ENCODE data around the gene LRRFIP1. TPM values are rescaled to one million over a fixed set of nuclear protein-coding genes. Genes with fewer than 3 reads are reported as not detected.

Gene LRRFIP1
- total RNA-seq, 1 donor from 2014 or later, result 33.6 TPM

DNA sequence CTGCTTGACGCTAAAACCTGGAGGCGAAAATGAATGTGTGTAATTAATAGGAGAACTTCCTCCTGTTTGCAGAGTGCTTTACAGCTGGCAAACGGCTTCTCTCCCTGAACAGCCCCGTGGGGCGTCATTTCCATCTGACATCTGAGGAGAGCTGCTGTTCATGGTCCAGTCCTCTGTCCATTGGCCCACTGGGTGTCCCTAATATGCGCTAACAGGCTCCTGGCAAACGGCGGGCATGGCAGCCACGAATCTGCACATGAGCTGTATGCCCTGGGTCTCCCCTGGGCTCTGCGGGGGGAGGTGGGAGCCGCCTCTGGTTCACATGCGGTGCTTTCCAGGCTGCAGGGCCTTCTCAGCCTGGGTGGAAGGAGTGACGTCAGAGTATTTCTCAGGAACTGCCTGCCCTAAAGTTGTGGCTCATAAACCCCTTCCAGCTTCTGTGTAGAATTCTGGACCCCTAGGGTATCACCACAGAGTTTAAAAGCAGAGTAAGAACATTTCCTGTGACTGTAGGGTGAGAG, 73.2 kb downstream of the LRRFIP1 start:
- ATAC-seq (no peak), DNase-seq (ENCODE audit: low spot score) (peak; percentile 42)

DNA sequence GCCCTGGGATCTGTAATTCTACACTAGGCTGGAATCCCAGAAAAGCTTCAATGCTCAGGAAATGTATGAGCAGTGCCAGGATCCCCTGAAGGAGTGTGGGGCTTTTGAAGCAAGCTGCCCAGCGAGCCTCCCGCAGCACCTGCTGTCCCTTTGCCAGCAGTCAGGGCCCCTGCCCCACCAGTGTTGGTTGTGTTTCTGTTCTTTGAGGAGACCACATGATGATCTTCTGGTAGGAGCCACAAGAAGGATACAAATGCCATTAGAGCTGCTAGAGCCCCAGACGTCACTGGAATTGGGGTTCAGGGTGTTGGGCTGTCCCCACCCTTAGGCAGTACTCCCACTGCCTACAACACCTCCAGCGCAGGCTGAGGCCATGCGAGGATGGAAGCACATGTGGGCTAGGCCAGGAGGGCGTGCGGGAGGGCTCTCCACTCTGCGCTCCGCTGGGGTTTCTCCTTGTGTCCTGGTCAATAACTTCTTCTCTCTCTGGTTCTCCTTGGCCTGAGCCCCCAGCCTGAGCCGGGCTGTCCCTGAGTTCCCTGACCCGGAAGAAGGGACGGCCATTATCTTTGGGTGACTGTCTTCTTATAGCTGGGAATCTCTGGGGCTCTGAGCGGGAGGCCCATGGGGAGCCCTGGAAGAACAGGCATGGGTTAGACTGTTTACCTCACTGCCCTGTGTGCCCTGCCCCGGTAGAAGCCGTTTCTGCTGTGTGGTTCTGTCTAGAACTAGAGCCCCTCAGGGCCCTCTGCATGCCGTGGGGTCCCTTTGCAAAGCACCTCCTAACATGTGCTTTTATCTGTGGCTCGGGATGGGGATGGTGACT, 73.9 kb downstream of the LRRFIP1 start:
- no peak for ATAC-seq
- DNase-seq (ENCODE audit: low spot score), result peak; percentile 32

DNA sequence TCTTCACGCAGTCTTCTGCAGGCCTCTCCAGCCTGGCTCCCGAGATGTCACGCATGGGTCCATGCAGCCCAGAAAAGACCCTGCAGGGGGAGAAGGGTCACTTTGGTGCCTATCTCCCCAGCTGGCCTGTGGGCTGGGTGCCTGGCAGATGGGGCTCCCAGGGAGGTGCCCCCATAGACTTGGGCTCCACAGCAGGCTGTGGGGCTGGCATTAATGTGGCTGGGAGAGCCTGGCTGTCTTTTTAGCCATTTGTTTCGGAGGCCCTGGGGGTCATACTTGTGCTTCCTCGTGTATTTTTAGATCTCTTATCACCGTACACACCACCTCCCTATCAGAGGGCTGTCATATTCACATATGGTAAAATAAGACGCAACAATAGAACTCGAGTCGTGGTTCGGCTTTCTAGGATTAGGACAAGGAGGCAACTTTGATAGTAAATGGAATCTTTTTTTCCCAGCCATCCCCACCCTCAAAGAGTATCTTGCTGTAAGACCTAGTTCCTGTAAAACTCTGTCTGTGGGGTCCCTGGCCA, 74.5 kb downstream of the LRRFIP1 start:
- ATAC-seq, result no peak
- no peak for DNase-seq (ENCODE audit: low spot score)

DNA sequence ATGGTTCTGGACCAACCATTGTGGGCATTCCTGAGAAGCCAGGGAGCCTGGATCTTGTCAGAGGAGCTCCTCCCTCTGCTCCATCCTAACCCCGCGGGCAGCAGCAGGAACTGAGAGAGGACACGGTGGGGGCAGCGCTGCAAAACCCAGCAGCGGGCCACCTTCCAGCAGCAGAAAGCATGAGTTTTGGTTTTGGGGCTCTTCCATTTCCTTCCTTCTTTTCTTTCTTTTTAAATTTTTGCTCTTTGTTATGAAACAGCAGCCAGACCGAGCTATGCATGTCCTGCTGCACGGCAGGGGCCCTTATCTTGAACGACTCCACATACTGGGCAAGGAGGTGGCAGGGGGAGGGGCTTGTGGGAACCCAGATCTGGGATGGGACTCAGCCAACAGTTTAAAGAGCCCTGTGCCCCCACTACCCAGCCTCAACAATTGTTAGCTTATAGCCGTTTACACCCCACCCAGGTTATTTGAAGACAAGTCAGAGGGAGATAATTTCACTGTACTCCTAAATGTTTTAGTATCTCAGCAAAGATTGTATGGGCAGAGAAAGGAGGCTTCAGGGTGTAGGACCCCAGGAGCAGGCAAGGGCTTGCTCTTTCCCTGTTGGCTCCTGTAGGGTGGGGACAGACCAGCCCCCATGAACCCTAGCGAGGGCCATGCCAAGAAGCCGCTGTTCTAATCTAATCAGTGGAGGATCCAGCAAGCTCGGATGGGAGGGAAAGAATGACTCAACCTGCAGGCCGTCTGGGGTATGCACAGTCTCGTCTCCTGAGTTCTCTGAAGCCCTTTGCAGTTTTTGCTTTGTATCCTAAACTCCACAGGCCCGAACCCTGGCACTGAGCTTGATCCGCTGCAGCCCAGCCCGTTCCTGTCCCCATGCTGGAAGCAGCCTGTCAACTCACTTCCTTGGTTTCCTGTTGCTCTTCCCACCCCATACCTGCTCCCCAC, 75.3 kb downstream of the LRRFIP1 start:
- ATAC-seq, result peak; percentile 58
- no peak for DNase-seq (ENCODE audit: low spot score)

DNA sequence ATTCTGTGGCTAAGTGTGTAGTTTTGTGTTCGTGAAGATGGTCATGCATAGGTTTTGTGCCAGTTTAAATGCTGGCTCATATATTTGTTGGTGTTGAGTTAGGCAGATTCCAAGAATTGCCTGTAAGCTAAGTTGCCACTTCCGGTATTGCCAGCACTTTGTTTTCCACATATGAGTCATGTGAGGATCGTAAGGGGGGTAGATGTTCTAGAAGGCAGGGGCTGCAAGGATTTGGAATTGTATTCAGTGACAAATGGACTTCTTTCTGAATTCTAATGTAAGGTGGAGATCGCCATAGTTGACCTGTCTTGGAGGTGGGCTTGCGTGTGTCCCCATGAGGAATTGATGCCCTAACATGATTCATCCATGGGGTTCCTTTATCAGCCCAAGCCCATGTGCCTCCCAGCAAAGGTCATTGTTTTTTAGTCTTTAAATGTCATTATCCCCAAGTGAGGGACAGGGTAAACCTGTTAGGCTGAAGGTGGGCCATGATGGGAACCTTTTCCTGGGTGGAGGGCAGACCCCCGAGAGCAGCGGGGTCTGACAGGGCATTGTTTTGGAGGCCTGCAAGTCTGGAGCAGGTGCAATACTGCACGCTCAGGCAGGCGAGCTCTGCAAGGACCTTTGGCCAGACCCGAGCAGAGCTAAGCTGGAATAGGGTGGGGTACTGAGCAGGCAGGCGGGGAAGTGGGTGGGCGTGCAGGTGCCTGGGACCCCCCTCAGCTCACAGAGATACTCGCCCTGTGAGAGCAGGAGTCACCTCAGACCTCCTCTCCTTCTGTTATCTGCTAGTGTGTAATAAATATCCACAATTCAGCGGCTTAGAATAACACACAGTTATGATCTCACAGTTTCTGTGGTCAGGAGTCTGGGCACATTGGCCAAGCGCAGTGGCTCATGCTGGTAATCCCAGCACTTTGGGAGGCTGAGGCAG, 77.4 kb downstream of the LRRFIP1 start:
- DNase-seq (ENCODE audit: low spot score) (no peak), ATAC-seq (no peak)

DNA sequence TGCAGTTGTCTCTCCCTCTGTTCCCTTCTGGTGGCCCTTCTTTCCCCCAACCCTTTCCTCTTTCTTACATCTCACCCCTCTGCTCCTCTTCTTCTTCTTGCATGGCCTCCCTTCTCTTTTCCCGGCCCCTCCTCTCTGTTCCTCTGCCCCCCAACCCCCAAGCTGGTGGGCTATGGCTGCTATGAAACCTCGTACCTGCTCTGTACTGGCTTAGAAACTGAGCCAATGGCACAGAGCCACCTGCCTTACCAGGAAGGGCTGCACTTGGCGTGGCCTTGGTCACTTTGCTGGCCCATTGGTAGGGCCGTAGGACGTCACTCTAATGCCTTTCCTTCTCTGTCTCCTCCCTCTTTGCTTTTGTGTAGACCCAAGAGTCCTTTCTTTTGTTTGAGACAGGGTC, 78.9 kb downstream of the LRRFIP1 start:
- no peak for DNase-seq (ENCODE audit: low spot score)
- ATAC-seq, result no peak

DNA sequence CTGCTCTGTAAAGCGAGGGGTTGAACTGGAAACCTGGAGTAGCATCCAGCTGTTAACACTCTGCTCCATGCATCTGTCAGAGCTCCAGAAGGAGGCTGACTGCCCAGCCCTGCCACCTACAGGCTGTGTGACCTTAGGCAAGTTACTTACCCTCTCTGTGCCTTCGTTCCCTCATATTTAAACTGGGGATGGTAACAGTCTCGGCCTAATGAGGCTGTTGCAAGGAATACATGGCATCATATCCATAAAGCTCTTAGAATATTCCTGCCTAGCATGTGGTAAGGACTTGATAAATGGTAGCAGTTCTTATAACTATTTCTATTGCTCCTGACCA, 80.6 kb downstream of the LRRFIP1 start:
- ATAC-seq (no peak), DNase-seq (ENCODE audit: low spot score) (no peak)

DNA sequence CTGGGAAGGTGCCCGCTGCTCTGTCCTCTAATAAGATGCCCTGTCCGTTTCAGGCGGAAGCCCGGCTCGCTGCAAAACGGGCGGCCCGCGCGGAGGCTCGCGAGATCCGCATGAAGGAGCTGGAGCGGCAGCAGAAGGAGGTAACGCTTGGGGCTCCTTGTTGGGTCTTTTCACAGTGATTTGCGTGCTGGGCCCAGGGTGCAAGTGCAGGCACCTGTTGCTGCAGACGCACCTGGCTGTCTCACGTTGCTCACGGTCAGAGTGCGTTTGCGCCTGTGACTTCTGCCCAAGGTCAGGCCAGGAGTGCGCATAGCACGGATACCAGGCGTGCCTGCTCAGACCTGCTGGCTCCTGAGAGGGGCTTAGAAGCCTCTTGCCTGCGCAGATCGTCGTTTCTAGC, 81.1 kb downstream of the LRRFIP1 start:
- ATAC-seq (no peak), DNase-seq (ENCODE audit: low spot score) (no peak)

DNA sequence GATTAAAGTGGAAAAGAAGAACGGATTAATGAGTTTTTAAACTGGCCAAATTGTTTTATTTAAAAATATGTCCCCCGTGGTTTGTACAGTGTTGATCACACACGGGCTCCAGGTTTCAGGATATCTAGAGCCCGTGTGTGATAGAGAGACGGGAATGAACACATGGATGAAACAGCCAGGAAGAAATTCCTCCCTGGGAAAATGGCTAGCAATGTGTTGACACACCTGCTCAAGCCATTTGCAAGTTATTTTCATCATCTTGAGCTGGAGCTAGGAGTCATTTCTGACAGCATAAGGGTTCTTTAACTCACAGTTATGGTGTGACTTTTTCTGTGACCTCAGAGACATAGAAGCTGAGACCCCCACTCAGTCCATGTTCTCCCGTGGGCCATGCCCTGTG, 81.6 kb downstream of the LRRFIP1 start:
- DNase-seq (ENCODE audit: low spot score), result no peak
- ATAC-seq, result no peak

DNA sequence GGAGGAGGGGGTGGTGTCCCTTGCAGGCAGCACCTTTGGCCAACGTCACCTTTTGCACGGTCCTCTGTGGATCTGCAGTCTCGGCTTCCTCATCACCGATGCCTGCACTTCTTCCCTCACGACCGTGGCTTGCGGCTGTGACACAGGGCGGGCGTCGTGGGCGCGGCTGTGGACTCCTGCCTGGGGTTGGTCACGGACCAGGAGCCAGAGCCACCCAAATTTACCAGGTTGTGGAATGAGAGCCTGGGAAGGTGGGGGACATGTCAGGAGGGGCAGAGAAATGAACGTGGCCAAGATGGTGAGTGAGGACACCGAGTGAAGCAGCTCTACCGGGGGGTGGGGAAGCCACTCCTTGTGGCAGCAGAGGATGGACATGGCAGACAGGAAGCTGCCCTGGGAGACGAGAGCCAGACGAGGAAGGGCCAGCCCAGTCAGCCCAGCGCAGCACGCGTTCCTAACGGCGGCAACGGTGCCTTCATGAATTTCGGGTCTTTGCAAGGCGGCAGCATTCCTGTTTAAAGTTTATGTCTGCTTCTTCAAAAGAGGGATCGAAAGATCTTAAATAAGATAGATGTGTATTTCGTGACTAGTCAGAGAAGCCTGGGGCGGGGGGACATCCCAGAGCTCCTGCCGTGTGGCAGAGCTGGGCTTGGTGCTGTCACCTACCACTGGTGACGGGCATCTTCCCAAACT, 84.2 kb downstream of the LRRFIP1 start:
- no peak for DNase-seq (ENCODE audit: low spot score)
- no peak for ATAC-seq

DNA sequence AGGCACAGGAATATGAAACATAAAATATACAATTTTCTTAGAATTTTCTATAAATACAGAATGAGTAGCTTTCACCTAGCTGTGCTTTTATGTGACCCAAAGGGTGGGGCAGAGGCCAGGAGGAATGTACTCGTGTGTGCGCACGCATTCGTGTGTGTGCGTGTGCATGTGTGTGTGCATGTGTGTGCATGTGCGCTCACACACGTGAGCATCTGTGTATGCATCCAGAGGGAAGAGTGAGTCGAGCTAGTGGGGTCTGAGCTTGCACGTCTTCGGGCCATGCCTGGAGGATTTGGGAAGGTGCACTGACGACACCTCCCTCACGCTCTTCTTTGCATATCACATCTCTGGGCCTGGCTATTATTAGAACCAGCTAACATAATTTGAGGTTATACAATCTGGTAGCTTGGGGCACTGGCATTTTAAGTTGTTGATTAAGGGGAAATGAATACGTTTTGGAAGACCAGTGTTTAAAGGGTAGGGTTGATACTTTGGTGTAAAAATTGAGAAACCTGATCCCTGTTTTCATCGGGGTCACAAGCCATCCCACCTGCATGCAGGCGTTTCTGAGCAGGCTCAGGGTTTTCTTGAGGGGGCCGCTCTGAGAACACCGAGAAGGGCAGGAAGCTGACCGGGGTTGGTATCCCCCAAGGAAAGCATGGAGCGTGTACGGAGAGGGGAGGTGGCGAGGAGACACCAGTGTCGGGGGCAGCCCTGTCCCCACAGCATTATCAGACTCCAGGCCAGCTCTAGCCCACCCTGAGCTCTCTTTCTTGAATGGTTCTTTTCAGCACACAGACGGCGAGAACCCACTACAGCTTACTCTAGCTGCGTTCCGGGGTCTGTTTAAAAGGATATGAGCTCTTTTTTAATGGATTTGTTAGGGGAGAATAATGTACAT, 85.3 kb downstream of the LRRFIP1 start:
- DNase-seq (ENCODE audit: low spot score), result no peak

DNA sequence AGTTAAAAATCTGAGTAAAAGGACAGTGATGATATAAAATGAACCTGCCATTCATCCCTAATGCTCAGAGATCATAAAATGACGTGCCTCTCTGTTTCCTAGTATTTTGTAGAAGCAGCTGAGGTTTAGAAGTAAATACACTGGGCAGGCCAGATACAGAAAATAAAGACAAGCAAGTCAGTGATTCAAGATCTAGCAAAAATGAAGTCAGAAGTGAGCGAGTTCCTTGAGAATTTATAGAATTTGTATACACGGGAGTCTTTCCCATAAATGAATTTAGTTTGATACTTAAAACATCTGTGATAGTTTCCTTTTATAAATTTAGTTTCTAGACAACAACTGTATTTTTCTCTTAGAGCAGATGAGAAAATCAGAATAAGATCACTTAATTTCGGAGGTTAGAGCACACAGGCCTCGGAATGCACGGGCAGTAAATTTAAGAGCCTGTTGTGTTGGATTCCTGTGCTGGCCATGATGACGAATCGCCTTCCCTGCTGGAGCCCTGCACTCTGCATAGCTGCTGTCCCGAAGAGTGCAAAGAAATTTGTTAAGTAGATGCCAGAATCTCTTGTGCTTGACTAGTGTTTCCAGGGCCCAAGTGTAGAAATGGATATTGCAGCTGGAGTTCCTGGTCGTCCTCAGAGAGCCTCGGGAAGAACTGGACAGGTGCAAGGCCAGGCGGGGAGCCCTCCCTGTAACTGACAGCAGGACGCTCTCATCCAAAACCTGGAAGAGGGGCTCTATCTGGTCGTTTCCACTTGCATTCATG, 87.5 kb downstream of the LRRFIP1 start:
- peak; percentile 53 for ATAC-seq
- DNase-seq (ENCODE audit: low spot score), result no peak

More for the DNA sequence above, 85.3 kb downstream of the LRRFIP1 start:
- no peak for ATAC-seq

DNA sequence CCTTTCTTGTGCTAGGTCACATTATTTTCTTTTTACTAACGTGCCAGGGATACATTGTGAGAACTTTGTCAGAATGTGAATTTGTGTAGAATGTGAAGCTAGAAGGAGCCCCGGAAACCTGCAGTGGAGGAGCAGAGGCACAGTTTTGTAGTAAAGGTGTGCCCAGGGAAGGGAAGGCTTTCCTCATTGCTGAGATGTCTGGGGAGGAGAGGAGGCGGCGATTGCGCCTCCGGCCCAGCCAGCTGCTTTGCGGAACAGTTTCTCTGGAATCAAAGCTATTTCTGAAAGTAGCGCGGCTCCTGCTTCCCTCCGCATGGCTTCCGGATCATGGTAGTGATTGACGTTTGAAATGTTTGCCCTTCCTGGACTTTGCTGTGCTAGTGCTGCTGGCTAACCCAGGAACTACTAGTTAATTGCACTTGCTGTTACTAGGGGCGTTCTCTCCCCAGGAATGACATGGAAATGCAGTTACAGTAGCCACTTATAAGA, 88.1 kb downstream of the LRRFIP1 start:
- DNase-seq (ENCODE audit: low spot score), result no peak
- ATAC-seq, result peak; percentile 95

DNA sequence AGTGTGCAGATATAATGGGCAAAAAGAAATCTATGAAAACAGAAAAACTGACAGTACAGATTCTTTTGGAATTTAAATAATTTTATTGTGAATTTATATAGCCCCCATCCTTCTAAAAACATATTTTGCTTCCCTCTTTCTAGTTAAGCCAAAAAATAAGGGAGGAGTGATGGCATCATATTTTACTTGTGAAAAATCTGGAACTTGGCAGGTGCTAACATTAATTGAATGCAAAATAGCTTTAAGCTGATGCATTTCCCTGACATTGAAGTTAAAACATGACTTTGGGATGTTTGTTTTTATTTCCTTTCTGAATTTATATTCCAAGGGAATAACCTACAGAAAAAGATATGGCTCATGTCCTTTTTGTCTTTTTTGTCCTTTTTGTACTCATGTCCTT, 88.6 kb downstream of the LRRFIP1 start:
- no peak for ATAC-seq
- DNase-seq (ENCODE audit: low spot score), result no peak

DNA sequence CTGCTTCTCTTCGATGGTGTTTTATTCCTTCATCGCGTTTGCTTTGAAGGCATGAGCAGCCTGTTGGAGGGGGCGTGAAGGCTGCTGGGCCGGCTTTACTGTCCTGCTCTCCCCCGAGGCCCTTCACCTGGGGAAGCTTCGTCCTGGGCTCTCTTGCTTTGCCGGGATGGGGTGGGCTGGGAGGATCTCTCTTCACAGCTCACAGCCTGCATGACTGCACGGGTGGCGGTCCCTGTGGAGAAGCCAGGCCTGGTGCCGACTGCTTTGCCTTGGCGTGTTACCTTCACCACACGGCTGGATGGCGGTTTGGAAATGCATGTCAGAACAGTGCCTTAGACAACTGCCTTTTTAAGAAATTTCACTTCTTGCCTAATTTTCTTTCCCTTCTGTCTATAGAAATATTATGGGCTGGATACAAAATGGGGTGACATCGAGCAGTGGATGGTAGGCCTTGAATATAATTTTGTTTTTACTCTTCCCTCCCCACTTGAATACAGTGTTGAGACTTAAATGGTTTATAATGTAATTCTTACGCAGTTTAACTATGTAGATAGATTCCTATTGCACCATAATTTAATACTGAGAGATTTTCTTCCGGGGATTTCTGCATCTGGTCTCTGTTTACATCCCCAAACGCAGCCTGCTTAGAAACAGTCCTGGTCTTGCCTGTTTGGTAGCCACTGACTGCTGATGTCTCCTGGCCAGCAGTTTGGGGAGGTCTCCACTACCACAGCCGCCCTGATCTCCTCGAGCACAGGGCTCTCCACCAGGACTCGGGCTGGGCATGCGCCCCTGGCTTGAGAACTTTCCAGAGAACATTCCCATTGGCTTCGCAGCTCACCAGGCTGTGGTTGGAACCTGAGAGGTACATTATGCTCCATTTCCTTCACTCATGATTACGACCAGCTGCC, 90.2 kb downstream of the LRRFIP1 start:
- no peak for ATAC-seq
- no peak for DNase-seq (ENCODE audit: low spot score)

DNA sequence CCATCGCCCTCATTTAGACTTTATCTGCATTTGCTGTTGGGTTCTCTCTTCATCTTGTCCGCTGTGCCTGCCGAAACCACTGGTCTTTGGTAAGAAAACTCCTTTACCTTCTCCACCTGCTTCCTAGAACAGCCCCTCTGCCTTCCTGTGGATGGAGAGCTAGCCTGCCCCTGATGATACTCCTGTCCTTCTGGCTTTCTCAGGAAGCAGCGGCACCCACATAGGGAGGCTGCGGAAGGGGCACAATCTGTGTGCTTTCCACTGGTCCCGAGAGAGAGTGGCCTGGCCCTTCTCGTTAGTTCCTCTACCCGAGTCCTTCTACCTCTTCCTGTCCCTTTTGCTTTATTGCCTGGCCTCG, 90.9 kb downstream of the LRRFIP1 start:
- ATAC-seq (no peak), DNase-seq (ENCODE audit: low spot score) (no peak)

DNA sequence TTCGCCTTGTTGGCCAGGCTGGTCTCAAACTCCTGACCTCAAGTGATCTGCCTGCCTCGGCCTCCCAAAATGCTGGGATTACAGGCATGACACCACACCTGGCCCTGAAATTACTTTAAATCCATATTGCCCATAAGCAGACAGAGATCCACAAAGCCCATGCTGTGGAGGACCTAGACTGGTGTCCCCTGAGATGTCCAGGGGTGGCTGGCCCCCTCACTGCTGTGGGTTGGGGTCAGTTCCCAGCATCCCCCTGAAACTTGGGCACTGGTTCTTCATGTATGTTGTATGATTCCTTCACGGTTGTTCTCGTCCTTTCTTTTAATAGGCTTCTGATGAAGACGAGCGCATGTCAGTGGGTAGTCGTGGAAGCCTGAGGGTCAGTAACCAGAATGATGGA, 93.1 kb downstream of the LRRFIP1 start:
- ATAC-seq (no peak), DNase-seq (ENCODE audit: low spot score) (no peak)

Measured in left lobe of liver (tissue), 2 donors.